ENCODE results near the gene PDIA6. TPM values are rescaled to one million over a fixed set of nuclear protein-coding genes. Genes with fewer than 3 reads are reported as not detected.

Gene PDIA6
- total and polyA plus RNA-seq, 9 of the 15 experiments (the other 6 are each of a cell fraction or from before 2014, with no cell fraction given): 166 to 268 (median 229) TPM

DNA sequence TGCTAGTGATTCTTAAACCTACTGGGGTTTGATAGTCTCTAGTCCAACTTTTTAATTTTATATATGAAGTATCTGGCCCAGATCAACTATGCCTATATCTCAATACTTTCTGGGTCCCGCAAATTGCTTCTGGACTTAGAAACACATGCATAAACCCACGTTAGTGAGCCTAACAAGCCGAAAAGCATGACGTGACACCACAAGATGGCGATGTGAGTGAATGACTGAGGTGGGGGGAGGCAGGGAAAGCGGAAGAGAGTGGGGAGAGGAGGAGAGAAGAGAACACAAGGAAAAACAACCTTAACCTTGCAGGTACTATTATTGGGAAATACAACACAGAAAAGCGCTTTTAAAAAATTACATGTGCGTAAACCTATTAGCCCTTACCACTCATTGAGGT is 13.8 kb downstream of the PDIA6 start (continued):
- TF ChIP-seq TEAD4 (IDR thresholded peaks at IDR 0.05; ENCODE audit: low read length) (no peak), TEAD4 (CRISPR knock-in tag; IDR thresholded peaks at IDR 0.05; ENCODE audit: borderline replicate concordance) (no peak), ZSCAN29 (IDR thresholded peaks at IDR 0.05) (no peak), CREM (IDR thresholded peaks at IDR 0.05; ENCODE audit: low read depth) (peak; percentile 73), FOXM1 (IDR thresholded peaks at IDR 0.05; ENCODE audit: low read depth) (no peak), FOXM1 (CRISPR knock-in tag; IDR thresholded peaks at IDR 0.05; ENCODE audit: low read depth) (no peak), YY1 (IDR thresholded peaks at IDR 0.05; ENCODE audit: borderline replicate concordance in 1 of 3, control insufficient read depth in 1 of 3, extremely low read depth in 1 of 3, insufficient read depth in 3 of 3, insufficient read length in 1 of 3, insufficient replicate concordance in 2 of 3, low read depth in 1 of 3, low read length in 2 of 3) (peak in 1 of 3 experiments; percentile 54), MAZ (CRISPR knock-in tag; conservative IDR thresholded peaks at IDR 0.05 in 1 of 2, IDR thresholded peaks at IDR 0.05 in 1 of 2) (peak in 1 of 2 experiments; percentile 32; a peak in 1 of 4 replicates)
- TF ChIP-seq, protein P1, sequence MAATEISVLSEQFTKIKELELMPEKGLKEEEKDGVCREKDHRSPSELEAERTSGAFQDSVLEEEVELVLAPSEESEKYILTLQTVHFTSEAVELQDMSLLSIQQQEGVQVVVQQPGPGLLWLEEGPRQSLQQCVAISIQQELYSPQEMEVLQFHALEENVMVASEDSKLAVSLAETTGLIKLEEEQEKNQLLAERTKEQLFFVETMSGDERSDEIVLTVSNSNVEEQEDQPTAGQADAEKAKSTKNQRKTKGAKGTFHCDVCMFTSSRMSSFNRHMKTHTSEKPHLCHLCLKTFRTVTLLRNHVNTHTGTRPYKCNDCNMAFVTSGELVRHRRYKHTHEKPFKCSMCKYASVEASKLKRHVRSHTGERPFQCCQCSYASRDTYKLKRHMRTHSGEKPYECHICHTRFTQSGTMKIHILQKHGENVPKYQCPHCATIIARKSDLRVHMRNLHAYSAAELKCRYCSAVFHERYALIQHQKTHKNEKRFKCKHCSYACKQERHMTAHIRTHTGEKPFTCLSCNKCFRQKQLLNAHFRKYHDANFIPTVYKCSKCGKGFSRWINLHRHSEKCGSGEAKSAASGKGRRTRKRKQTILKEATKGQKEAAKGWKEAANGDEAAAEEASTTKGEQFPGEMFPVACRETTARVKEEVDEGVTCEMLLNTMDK (IDR thresholded peaks at IDR 0.05; ENCODE audit: borderline replicate concordance, insufficient read depth, low read depth, low read length, poor library complexity, severe bottlenecking): peak; percentile 70

All from K562 (cell line).